ENCODE measurements around the gene STK32C. TPM values are rescaled to one million over a fixed set of nuclear protein-coding genes. Genes with fewer than 3 reads are reported as not detected.

STK32C gene
- total RNA-seq, 1 donor from 2014 or later = 12.5 TPM

DNA sequence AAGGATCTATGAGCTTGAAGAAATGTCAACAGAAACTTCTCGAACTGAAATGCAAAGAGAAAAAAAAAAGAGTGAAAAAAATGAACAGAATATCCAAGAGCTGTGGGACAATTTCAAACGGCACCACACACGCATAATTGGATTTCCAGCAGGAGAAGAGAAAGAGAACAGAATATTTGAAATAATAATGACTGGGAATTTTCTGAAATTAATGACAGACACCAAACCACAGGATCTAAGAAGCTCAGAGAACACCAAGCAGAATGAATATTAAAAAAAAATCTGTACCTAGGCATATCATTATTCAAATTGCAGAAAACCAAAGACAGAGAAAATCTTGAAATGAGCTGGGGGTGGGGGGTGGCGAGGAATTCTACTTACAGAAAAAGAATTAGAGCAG is 93.8 kb downstream of the STK32C start:
- DNase-seq (ENCODE audit: low read depth, low spot score) = no peak

DNA sequence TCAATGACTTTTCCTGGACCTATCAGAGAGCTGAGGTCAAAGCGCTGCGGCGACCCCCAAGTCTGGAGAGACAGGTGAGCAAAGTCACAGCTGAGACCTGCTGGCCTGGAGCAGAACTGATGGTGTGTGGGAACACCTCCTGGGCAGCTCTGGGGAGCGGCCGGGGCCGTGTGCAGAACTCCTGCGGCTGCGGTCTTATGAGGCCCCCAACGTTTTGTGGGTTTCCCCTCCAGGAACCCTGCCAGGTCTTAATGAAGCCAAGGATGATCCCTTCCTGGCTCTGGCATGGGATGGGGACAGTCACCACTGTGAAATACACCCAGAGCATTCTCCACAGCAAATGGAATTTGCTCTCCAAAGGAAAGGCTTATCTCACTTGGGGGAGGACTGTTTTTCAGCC is 94.9 kb downstream of the STK32C start:
- no peak for DNase-seq (ENCODE audit: low read depth, low spot score)

DNA sequence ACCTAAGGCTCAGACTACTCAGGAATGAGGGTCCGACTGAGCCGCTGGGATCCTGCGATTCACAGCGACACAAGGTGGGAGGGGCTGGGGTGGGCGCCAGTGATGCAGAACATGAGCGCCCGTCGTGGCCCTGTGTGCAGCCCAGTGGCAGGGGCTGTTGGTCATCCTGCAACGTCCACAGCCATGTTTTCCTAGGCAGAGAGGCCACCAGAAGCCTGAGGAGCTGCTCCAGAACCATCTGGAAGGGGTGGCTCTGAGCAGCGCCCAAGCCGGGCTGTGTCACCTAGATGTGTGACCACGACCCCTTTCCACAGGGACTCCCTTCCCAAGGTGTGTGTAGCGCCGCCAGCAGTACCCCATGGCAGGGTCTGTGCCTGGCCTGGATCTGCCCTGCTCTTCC is 96.5 kb downstream of the STK32C start:
- DNase-seq (ENCODE audit: low read depth, low spot score) = no peak

DNA sequence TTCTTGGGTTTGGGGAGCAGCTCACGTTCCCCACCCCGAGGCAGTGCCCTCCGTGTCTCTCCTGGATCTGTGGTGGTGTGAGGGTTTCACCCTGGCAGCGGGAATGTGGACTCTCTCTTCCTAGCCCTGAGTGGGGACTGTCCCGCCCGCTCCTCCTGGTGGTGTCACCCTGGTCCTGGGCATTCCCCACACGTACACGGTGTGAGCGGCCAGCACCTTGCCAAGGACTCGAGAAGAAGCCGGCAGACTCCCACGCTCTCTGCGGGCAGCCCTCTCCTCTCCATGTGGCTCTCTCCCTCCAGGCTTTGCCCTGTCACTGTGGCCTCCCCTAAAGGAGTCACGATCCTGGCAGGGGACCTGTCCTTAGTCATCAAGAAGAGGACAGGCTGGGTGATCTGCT is 97.0 kb downstream of the STK32C start:
- DNase-seq (ENCODE audit: low read depth, low spot score) = no peak

DNA sequence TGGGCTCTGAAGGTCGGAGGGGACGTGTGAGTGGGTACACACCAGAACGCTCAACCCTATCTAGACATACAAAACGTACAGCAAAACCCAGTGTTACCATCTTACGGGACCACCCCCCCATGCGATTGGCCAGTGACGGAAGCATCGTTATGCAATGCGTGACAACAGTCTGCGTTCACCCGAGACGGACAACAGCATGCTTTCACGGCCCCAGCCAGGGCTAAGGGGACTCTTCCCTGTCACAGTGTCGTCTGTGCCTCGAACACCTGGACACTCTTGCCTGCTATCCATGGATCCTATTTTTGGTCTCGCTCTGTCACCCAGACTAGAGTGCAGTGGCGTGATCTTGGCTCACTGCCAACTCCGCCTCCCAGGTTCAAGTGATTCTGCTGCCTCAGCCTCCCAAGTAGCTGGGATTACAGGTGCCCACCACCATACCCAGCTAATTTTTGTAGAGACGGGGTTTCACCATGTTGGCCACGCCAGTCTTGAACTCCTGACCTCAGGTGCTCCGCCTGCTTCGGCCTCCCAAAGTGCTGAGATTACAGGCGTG is 97.7 kb downstream of the STK32C start:
- DNase-seq (ENCODE audit: low read depth, low spot score) = no peak

DNA sequence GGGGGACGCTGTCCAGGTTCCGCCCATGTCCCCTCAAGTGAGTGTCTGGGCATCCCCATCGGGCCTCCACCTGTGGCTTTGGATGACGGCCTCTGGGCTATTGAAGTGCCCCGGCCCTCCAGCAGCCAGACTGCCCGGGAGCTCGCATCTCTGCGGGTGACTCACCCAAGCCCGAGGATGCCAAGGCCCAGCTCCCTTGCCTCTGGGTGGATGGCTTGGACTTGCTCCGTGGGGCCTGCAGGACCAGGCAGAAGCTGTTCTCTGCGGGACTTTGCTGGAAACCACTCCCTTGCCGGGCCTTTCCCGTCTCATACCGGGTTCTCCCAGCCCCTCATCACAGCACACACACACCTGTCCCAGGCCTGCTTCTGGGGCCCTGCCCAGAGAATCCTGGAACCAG is 98.6 kb downstream of the STK32C start:
- no peak for DNase-seq (ENCODE audit: low read depth, low spot score)

DNA sequence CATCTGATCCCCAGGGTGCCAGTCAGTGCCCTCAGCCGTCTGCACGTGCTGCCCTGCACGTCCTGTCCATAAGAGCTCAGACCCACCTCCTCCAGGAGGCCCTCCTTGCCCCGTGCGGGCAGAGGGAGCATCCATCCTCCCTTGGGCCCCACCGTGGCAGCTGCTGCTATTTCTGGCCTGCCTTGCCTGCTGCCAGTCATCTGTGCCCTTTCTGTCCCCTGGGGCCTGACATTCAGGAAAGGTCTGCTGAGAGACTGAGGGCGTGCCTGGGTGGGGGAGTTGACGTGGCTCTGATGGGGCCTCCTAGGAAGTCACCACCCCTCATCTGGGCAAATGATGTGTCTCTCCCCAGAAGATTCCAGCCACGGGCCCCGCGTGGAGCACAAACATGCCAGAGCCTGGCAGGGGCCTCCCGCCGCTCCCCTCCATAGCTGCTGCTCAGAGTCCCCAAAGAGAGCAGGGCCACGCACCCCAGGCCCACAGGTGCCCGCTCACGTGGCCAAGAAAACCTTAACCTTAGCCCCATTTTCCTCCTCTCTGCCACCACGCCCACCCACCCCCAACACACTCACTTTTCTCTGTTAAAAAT is 99.2 kb downstream of the STK32C start:
- DNase-seq (ENCODE audit: low read depth, low spot score) = no peak

DNA sequence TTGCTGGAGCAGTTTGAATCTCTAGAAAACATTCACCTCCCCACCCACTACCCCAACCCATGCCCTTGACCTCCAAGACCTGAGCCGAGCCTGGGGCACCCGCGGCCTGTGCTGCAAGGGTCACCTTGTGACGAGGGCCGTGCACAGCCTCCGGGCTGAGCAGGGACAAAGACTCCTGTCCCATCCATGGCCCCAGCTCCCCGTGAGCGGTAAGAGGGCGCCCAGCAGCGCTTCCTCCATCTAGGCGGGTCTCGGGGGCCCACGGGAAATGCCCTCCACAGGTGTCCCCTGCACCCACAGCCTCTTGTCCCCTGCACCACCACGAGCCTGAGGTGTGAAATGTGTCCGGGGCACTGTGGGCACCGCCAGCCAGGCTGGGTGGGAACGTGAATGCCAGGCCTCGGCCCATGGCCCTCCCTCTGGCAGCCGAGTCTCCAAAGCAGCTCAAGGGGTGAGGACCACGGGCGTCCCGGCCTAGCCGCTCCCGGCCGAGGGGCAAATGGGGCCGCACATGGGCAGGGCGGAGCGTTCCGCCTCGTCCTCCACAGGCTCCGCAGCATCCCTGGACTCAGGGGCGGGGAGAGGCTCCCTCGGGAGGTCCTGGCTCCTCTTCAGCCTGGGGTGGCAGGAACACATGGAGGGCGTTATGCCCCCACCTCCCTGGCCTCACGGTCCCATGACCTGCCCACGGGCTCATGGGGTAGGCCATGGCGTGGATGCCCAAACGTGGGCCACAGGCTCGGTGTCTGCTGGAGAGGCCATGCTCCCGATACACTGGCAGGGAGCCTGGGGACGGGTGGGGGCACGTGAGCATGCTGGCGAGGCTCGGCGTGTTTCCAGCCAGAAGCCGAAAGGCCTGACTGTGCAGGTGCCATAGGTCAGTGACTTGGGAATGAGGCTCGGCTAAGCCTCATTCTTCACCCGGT is 100.0 kb downstream of the STK32C start:
- no peak for DNase-seq (ENCODE audit: low read depth, low spot score)

DNA sequence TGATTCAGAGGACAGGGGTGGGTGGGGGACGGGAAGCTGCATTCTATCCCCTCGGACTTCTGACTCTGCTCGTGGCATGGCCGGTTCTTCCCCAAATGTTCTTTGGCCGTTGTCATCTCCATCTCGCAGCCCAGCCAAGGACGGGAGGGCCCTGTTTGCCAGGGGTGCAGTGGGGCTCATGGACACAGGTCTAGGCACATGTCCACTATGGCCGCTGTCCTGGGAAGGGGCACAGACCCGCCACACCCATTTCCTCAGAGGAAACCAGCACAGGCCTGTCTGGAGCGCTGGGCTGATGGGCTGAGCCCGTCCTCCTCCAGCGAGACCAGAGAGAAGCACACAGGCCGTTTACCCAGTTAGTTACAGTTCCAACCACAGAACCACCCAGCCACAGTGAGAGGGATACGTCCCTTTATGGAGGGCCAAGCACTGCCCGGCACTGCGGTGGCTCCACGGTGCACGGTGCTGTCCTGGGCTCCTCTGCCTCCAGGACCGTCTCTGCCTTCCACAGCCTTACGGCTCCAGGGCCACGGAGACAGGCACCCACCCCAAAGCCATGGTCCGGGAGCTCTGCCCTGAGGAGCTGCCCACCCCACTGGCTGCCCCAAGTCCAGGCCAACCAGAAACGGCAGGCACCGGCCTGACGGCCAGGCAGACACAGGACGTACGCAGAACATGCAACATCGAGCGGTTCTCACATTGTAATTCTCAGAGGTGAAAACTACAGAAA is 100.8 kb downstream of the STK32C start:
- no peak for DNase-seq (ENCODE audit: low read depth, low spot score)

DNA sequence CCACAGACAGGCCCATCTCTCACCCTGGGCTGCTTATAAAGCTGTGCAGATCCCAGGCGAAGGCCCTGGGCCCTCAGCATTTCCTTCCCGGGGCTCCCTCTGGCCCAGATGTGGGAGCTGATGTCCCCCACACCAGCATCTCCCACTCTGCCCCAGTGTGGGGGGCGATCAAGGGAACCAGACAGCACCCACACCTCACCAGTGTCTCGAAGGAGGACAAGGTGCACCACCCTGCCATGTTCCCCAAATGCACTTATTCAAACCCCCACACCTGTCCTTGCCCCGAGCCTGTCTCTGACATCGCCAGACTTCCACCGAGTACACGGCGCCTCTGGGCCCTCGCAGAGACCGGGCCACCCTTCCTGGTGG is 101.4 kb downstream of the STK32C start:
- no peak for DNase-seq (ENCODE audit: low read depth, low spot score)

DNA sequence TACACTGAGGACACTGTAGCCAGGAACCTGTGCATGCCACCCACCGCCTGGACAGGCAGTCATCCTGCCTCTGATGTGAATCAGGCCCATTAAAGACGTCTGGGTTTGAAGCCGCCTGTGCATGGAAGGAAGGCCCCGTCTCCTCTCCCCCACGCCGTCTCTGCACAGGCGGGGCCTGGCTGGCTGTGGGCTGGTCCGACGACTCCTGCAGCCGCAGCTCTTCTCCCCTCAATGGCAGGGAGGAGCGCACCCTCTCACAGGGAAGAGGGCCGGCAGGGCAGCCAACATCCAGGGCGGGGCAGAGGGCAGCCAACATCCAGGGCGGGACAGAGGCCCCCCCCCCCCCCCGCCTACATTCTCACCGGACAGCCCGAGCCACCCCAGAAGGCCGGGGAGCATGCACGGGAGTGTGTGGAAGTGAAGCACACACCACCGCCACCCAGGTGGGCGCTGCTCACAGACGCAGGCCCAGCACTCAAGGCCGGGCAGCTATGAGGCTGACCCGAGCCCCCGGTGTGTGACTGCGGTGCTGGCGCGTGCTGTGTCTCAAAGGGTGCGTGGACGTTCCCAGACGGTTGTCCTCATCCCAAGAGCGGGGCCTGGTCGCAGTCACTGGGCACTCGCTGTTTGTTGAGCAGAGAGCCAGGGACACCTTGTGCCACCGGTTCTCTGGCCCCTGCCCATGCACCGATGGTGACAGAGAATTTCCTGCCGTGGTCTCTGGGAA is 101.9 kb downstream of the STK32C start:
- no peak for DNase-seq (ENCODE audit: low read depth, low spot score)

DNA sequence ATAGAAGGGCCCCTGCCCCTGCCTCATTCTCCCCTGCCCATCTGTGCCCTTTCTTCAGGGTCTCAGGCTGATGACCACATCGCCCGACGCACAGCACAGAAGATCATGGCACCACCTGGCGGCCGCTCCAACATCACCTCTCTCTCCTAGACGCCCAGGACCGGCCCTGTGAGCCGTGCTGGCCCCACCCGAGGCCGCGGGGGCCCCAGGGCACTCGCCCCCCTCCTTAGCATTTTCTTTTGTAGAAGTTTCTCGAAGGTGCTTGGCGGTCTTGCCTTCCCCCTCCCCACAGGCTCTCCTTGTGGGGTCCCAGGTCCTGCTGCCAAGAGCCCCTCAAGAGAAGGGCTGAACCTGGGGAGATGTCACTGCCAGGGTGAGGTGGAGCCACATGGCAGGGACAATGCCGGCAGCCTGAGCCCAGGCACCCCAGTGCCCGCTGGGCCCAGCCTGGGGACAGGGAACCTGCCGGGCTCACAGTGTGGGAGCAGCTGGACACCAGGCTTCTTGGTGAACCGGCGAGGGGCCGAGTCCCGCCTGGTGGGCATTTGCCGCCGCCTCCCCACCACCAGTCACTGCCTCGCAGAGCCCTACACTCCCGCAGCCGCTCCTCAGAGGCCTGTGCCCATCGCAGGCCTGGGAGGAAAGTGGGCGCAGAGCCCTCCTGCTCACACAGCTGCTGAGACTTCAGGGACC is 102.8 kb downstream of the STK32C start:
- DNase-seq (ENCODE audit: low read depth, low spot score) = no peak

DNA sequence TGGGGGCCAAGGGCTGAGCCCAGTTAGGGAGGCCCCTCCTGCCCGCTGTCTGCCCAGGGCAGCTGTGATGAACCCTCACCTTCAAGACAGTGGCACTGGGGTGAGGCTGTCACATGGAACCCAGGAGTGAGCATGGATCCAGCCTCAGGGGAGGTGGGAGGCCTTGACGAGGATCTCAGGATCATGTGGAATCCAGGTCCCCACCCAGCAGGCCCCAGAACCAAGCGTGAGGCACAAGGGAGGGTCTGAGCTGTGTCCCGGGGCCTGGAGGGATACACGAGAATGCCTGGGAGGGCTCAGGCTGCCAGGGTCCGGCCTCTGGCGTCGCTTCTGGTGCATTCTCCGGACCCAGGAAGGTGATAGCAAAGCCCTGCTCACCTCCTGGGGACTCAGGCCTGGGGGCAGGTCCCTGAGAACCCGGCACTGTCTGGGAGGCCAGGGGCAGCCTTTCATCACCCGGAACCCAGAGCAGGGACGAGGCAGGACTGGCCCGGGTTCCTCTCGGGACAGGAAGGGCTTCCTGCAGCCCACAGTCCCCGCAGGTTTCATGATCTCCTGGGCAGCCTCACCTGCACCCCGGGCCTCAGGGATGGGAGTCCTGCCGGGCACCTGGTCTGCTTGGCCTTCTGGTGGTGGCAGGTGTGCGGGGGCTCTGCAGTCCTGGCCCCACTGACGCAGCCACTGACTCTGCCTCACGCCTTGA is 103.5 kb downstream of the STK32C start:
- no peak for DNase-seq (ENCODE audit: low read depth, low spot score)

DNA sequence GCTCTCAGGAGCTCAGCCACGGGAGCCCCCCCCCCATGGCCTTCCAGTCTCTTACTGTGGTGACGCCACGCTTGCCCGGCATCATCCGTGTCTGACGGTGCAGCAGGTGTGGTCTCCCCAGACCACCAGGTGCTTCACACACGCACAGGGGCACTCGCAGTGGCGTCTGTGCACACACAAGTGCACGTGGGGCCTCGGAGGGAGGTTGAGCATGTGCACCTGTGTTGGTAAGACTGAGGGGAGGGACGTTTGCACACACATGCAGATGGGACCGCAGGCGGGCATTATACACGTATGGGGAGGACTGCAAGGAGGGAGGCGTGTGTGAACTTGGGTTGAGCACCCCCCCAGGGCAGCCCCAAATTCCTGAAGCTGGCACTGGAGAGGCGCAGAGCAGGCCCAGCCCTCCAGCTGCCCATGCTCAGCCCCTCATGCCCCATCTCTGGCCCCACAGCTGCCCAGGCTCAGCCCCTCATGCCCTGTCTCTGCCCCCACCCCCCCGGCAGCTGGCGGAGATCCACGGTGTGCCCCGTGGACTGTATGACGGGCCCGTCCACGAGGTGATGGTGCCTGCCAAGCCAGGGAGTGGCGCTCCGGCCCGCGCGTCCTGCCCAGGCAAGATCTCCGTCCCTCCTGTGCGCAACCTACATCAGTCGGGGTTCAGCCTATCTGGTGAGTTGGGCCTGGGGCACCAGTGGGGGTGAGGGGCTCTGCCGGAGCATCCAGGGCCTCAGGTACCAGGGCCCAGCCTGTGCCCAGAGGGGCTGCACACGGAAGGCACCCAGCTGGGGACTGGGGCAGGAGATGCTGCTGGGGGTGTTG is 104.3 kb downstream of the STK32C start:
- DNase-seq (ENCODE audit: low read depth, low spot score) = no peak

DNA sequence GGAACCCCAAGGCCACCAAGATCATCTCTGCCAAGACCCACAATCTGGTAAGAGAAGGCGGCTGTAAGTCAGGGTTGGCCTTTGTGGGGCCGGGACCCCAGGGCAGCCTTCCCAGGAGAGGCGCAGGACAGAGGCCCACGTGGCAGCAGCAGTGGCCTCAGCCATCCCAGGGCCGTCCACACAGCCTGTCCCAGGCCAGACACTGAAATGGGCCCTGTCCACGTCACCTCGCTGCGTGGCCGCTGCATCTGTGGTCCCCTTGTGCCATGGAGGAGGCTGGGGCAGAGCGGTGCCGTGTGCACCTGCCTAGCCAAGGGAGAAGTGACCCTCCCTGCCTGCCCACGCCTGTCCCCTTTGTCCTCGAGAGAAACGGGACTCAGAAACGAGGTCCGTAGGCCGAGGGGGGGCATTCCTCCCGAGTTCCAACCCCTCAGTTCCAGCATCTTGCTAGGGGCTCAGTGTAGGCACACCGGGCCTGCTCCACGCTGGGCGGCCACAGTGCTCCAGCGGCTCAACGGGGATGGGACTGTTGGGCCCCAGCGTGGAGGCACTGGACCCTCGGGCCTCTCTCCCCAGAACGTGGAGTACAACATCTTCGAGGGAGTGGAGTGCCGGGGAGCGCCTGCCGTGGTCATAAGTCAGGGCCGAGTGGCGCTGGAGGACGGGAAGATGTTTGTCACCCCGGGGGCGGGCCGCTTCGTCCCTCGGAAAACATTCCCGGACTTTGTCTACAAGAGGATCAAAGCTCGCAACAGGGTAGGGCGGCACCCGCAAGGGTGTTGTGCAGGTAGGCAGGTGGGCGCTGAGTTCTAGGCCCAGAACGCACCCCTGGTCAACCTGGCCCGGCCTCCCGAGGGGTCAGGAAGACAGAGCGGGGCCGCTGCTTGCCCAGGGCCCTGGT is 105.4 kb downstream of the STK32C start:
- no peak for DNase-seq (ENCODE audit: low read depth, low spot score)

DNA sequence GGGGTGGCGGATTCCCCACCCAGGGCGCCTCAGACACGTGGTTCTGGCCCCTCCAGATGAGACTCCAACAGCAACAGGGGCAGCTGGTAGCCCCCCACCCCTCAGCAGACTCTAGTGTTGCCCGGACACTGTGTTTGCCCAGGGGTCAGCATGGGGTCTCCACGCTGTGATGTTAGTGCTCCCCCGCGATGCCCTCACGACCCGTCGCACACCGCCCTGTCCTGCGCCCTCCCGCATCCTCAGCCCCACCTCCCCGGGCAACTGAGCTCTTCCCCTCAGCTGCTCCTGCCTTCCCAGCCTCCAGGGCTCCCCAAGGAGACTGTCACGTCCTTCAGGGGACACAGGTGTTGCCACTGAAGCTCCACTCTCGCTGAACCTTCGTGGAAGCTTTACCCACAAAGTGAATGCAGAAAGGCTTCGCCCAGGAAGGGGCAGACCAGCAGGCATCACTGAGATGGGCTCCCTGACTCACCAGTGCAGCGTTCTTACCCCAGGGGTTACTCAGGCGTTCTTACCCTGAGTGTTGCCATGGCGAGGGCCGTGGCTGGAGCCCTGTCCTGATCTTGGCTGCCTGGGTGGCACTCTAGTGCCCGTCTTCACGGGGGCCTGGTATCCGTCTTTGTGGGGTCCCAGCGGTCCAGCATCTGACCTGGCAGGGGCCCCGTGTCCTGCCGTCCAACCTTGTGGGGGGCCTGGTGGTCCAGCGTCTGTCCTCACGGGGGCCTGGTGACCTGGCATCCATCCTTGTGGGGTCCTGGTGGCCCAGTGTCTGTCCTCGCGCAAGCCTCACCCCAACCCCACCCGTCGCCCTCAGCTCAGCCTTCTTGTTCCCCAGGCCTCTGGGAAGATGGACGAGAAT is 106.4 kb downstream of the STK32C start:
- DNase-seq (ENCODE audit: low read depth, low spot score) = no peak

DNA sequence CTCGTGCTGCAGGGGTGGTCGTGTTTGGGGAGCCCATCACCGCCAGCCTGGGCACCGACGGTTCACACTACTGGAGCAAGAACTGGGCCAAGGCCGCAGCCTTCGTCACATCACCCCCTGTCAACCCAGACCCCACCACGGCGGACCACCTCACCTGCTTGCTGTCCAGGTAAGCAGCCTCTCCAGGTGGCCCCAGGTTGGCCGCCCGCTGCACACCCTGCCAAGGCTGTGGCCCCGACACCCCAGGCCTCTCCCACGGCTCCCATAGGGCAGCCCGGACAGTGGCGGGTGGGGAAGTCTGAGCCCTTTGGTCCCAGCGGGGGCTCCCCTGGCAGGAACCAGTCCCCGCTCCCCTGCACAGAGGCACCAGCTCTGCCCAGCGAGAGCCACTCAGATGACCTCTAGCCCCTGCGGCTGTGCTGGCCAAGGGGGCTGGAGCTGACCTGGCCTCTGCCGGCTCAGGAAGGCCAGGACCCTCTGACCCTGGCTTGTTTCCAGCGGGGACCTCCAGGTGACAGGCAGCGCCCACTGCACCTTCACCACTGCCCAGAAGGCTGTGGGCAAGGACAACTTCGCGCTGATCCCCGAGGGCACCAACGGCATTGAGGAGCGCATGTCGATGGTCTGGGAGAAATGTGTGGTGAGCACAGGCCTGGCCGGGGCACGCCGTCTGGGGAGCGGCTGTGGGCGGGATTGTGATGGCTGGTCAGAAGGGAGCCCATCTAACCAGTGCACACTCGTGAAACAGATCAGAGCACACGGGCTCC is 107.2 kb downstream of the STK32C start:
- no peak for DNase-seq (ENCODE audit: low read depth, low spot score)

All from pulmonary artery endothelial cell (primary cell).